Gastrocnemius medialis (tissue), 4 donors: ENCODE measurements around the gene TPD52L1. TPM values are rescaled to one million over a fixed set of nuclear protein-coding genes. Genes with fewer than 3 reads are reported as not detected.

Source experiments
- ATAC-seq, 2 donors: fragments of 150-250 bp; one replicate each; pipeline ENCODE4 v1.9.1; 2016
- DNase-seq, 2 donors: peaks; one replicate each; pipeline ENCODE4 v3.0.0-alpha.2; 2019
- H3K27ac ChIP-seq, 4 donors: fragments of 200-600 bp; sonication (generic); 1 replicate in 1 of 4; 2 replicates in 3 of 4; pipeline ENCODE4 v1.5.1; 2016 to 2018; ENCODE audit warnings: mild to moderate bottlenecking in 2 of 4, moderate library complexity in 1 of 4
- H3K27me3 ChIP-seq, 3 donors: fragments of 200-600 bp; sonication (generic) in 2 of 3; 1 replicate in 1 of 3; 2 replicates in 2 of 3; pipeline versions ENCODE4 v1.5.1 to v1.6.0; 2016 to 2019; ENCODE audit warnings: mild to moderate bottlenecking in 1 of 3, moderate library complexity in 1 of 3
- H3K36me3 ChIP-seq, 2 donors: fragments of 200-600 bp; sonication (generic) in 1 of 2; one replicate each; pipeline ENCODE4 v1.5.1; 2017 to 2018
- H3K4me1 ChIP-seq, 2 donors: fragments of 200-600 bp; sonication (generic) in 1 of 2; one replicate each; pipeline ENCODE4 v1.5.1; 2016 to 2017; ENCODE audit warnings: mild to moderate bottlenecking in 2 of 2
- H3K4me3 ChIP-seq, 4 donors: fragments of 200-600 bp; sonication (generic) in 3 of 4; 1 replicate in 1 of 4; 2 replicates in 3 of 4; pipeline ENCODE4 v1.5.1; 2016 to 2019; ENCODE audit warnings: mild to moderate bottlenecking in 2 of 4
- H3K9me3 ChIP-seq, 3 donors: fragments of 200-600 bp; sonication (generic) in 2 of 3; 1 replicate in 1 of 3; 2 replicates in 2 of 3; pipeline ENCODE4 v1.5.1; 2016 to 2019
- CTCF ChIP-seq, 5 experiments: fragments of 450-650 bp in 3 of 5; fragments of 200-600 bp in 2 of 5; sonication (generic) in 2 of 5; IDR thresholded peaks in 4 of 5; conservative IDR thresholded peaks in 1 of 5; 1 replicate in 4 of 5; 2 replicates in 1 of 5; pipeline ENCODE4 v1.5.1; 2016 to 2019; ENCODE audit warnings: antibody characterized with exemption in 5 of 5, mild to moderate bottlenecking in 3 of 5, moderate library complexity in 3 of 5
- POLR2A ChIP-seq, 2 donors: fragments of 450-650 bp; IDR thresholded peaks; one replicate each; pipeline ENCODE4 v1.6.1; 2017; ENCODE audit warnings: antibody characterized with exemption in 2 of 2, mild to moderate bottlenecking in 2 of 2, moderate library complexity in 2 of 2
- in situ Hi-C, 4 donors: fragments of 200-750 bp; cut with MboI; loops; one replicate each; pipeline versions ENCODE4 v1.15.0 to v1.8.0; 2017; ENCODE audit warnings: low sequenced_read_pairs in 4 of 4
- intact Hi-C: fragments of 100-400 bp; cut with DNase I; formaldehyde crosslinking; loops from one replicate; pipeline ENCODE4 v1.15.1; 2023; ENCODE audit warnings: low total_unique reads
- total RNA-seq, 4 donors: library from RNA; depleted of rRNA; stranded (reverse); fragments of >200 nt; gene quantifications; one replicate each; pipeline versions ENCODE4 v1.1.0 to v1.2.3, GENCODE V29; 2016

Gene TPD52L1
- total RNA-seq, 4 donors from 2014 or later, result 47.6 to 152 (median 123) TPM

GRCh38 chr6:125304970-125305660 is 151.5 kb downstream of the TPD52L1 start:
- Histone ChIP-seq H3K27me3 (no peaks in the 10 kb centered on the region), H3K4me3 (no peak overlapping the region), H3K9me3 (no peaks in the 10 kb centered on the region), H3K27ac (no peak overlapping the region), H3K4me1 (peaks cover 17 to 21% of the 10 kb centered on the region in 2 donors), H3K36me3 (no peaks in the 10 kb centered on the region)
- in situ Hi-C loops (loop anchor here (5.0 to 25.0 kb wide), 3 partner anchors 150 to 657 kb away; partner anchors contain the start of genes TPD52L1 (in 3 of the 4) and HINT3 (in 1 of the 4)), intact Hi-C loops (loop anchor here (5.0 to 10.0 kb wide), 2 partner anchors 113 to 340 kb away; partner anchors contain the start of gene RNF217)
- DNase-seq, result no peak
- no peak for ATAC-seq
- TF ChIP-seq POLR2A (IDR thresholded peaks at IDR 0.05) (no peak), CTCF (IDR thresholded peaks at IDR 0.05 in 4 of 5, conservative IDR thresholded peaks at IDR 0.05 in 1 of 5) (no peak)

- ATAC-seq, result no peak
- in situ Hi-C loops, result loop anchor here in 2 of 4 donors (10.0 to 25.0 kb wide), 2 partner anchors 152 to 656 kb away; partner anchors contain the start of genes HINT3 (in 1 of the 2) and TPD52L1 (in 1 of the 2)
- intact Hi-C loops, result loop anchor here (10.0 kb wide), 1 partner anchor 342 kb away; the partner anchor contains the start of gene RNF217
- Histone ChIP-seq H3K4me3 (no peak overlapping the region), H3K9me3 (no peaks in the 10 kb centered on the region), H3K27ac (peak overlapping the region; percentile 69 to 87 (median 75)), H3K36me3 (no peaks in the 10 kb centered on the region), H3K27me3 (no peaks in the 10 kb centered on the region), H3K4me1 (peaks cover 6 to 12% of the 10 kb centered on the region in 2 donors)
- TF ChIP-seq CTCF (IDR thresholded peaks at IDR 0.05 in 4 of 5, conservative IDR thresholded peaks at IDR 0.05 in 1 of 5), result no peak
- no peak for TF ChIP-seq POLR2A (IDR thresholded peaks at IDR 0.05)
- no peak for DNase-seq
Observed at GRCh38 chr6:125306756-125307149, 153.2 kb downstream of the TPD52L1 start.

GRCh38 chr6:125307150-125307838 is 153.7 kb downstream of the TPD52L1 start:
- in situ Hi-C loops, result loop anchor here in 2 of 4 donors (10.0 to 25.0 kb wide), 2 partner anchors 152 to 655 kb away; partner anchors contain the start of genes HINT3 (in 1 of the 2) and TPD52L1 (in 1 of the 2)
- ATAC-seq (peak; percentile 81), DNase-seq (peak in 1 of 2 donors; percentile 63)
- Histone ChIP-seq H3K4me3 (no peak overlapping the region), H3K36me3 (no peaks in the 10 kb centered on the region), H3K27ac (peak overlapping the region; percentile 69 to 87 (median 75)), H3K4me1 (peaks cover 6 to 12% of the 10 kb centered on the region in 2 donors), H3K27me3 (no peaks in the 10 kb centered on the region), H3K9me3 (no peaks in the 10 kb centered on the region)
- intact Hi-C loops, result loop anchor here (10.0 kb wide), 1 partner anchor 342 kb away; the partner anchor contains the start of gene RNF217
- TF ChIP-seq CTCF (IDR thresholded peaks at IDR 0.05 in 4 of 5, conservative IDR thresholded peaks at IDR 0.05 in 1 of 5), result no peak
- no peak for TF ChIP-seq POLR2A (IDR thresholded peaks at IDR 0.05)

- Histone ChIP-seq H3K27ac (peak overlapping the region; percentile 69 to 87 (median 75)), H3K27me3 (no peaks in the 10 kb centered on the region), H3K4me3 (no peak overlapping the region), H3K36me3 (no peaks in the 10 kb centered on the region), H3K9me3 (no peaks in the 10 kb centered on the region), H3K4me1 (peaks cover 6 to 12% of the 10 kb centered on the region in 2 donors)
- in situ Hi-C loops (loop anchor here in 2 of 4 donors (10.0 to 25.0 kb wide), 2 partner anchors 153 to 654 kb away; partner anchors contain the start of genes HINT3 (in 1 of the 2) and TPD52L1 (in 1 of the 2)), intact Hi-C loops (loop anchor here (2.0 to 10.0 kb wide), 2 partner anchors 343 to 441 kb away; partner anchors contain the start of genes HEY2 and RNF217)
- TF ChIP-seq CTCF (IDR thresholded peaks at IDR 0.05 in 4 of 5, conservative IDR thresholded peaks at IDR 0.05 in 1 of 5) (no peak), POLR2A (IDR thresholded peaks at IDR 0.05) (no peak)
- DNase-seq, result peak; percentile 58 to 78
- peak; percentile 87 to 92 for ATAC-seq
Observed at GRCh38 chr6:125307964-125308615, 154.5 kb downstream of the TPD52L1 start.
